GM21737 (cell line): Measurements from ENCODE around the gene POLR2C.
"Not testable (repeated sequence)": the region's sequence is repeated elsewhere in the genome, so short reads cannot be mapped to it uniquely, and the experiment has no call there.

Experiments
- ATAC-seq: cut with Tn5 transposase; IDR thresholded peaks from one replicate; pipeline ENCODE4 v1.9.1; 2021; ENCODE audit warnings: mild to moderate bottlenecking, moderate library complexity; ENCODE audit not compliant: unreplicated experiment

POLR2C gene

GRCh38 chr16:57478396-57479204 is 16.1 kb downstream of the POLR2C start:
- ATAC-seq = no peak

- ATAC-seq = no peak
Measured at GRCh38 chr16:57479205-57479975, 16.9 kb downstream of the POLR2C start.

- no peak for ATAC-seq
Measured at GRCh38 chr16:57479976-57480753, 17.7 kb downstream of the POLR2C start.

GRCh38 chr16:57480754-57481230 is 18.3 kb downstream of the POLR2C start:
- ATAC-seq = no peak

GRCh38 chr16:57481421-57481820 is 18.9 kb downstream of the POLR2C start:
- no peak for ATAC-seq

- ATAC-seq = no peak
Measured at GRCh38 chr16:57482845-57483545, 20.5 kb downstream of the POLR2C start.

GRCh38 chr16:57483725-57484514 is 21.4 kb downstream of the POLR2C start:
- no peak for ATAC-seq

GRCh38 chr16:57484515-57485005 is 22.1 kb downstream of the POLR2C start:
- ATAC-seq = no peak

- ATAC-seq = no peak
Measured at GRCh38 chr16:57485091-57485915, 22.8 kb downstream of the POLR2C start.

GRCh38 chr16:57485916-57486857 is 23.7 kb downstream of the POLR2C start, which contains the start of gene DOK4:
Gene DOK4, minus strand, starts transcription at chr16:57486493. Its CDS starts 6,986 bp downstream, at chr16:57479507.
- peak; percentile 83 for ATAC-seq

GRCh38 chr16:57486858-57487834 is 24.7 kb downstream of the POLR2C start:
- ATAC-seq = no peak

- ATAC-seq = no peak
Measured at GRCh38 chr16:57489229-57489628, 26.8 kb downstream of the POLR2C start.

- ATAC-seq = no peak
Measured at GRCh38 chr16:57493767-57494166, 31.3 kb downstream of the POLR2C start.

GRCh38 chr16:57497121-57497520 is 34.6 kb downstream of the POLR2C start:
- ATAC-seq = no peak

- ATAC-seq = no peak
Measured at GRCh38 chr16:57498031-57498430, 35.6 kb downstream of the POLR2C start.

GRCh38 chr16:57499941-57500340 is 37.5 kb downstream of the POLR2C start:
- not testable (repeated sequence) for ATAC-seq
